ENCODE measurements around the gene PDK4. TPM values are rescaled to one million over a fixed set of nuclear protein-coding genes. Genes with fewer than 3 reads are reported as not detected.

The PDK4 gene
- total and polyA plus RNA-seq, 2 of the 13 experiments (the other 11 are each of a cell fraction or from before 2014, with no cell fraction given) = 0.04 TPM; not detected in 1

- TF ChIP-seq ELK4 (CRISPR knock-in tag; IDR thresholded peaks at IDR 0.05; ENCODE audit: borderline replicate concordance) (no peak), ZNF331 (CRISPR knock-in tag; IDR thresholded peaks at IDR 0.05) (no peak)
Measured at GRCh38 chr7:95593343-95593742, 3.0 kb downstream of the PDK4 start (continued).

- Histone ChIP-seq H3K27ac (ENCODE audit: extremely low read length, insufficient read depth, low read length) (no peak overlapping the region), H4K20me1 (ENCODE audit: insufficient read depth, low read length) (no peaks in the 10 kb centered on the region), H3K9me3 (ENCODE audit: low read length) (no peaks in the 10 kb centered on the region), H3K36me3 (replicated peaks in 1 of 2; ENCODE audit: control insufficient read depth in 1 of 2, insufficient read depth in 2 of 2, low read length in 2 of 2) (no peaks in the 10 kb centered on the region), H2AFZ (ENCODE audit: low read length) (no peak overlapping the region), H3K4me1 (ENCODE audit: insufficient read depth, low read length) (peaks cover 37% of the 10 kb centered on the region), H3K4me2 (ENCODE audit: low read depth, low read length) (no peak overlapping the region), H3K79me2 (ENCODE audit: insufficient read depth, low read length) (no peaks in the 10 kb centered on the region), H3K9ac (ENCODE audit: insufficient read depth, low read depth, low read length) (no peak overlapping the region), H3K27me3 (ENCODE audit: control insufficient read depth in 1 of 2, insufficient read depth in 2 of 2, low read length in 2 of 2) (peaks cover 3 to 23% of the 10 kb centered on the region in 2 experiments; a peak in 3 of 5 replicates), H3K4me3 (replicated peaks in 1 of 3; ENCODE audit: insufficient read depth in 1 of 3, low read depth in 2 of 3, low read length in 3 of 3) (no peak overlapping the region)
- ChIA-PET POLR2A (no interaction called here), CTCF (ENCODE audit: low intra/inter-chr PET ratio, low total read pairs) (no interaction called here)
- FAIRE-seq = no peak
- ATAC-seq = no peak
- no TSS peak for BruUV-seq (replicated peaks)
- intact Hi-C loops (cut with micrococcal nuclease; ENCODE audit: unreplicated experiment) = no loop called here
- in situ Hi-C loops (cut with HindIII; ENCODE audit: extremely low pct_ligation_motif_present, low pct_unique_long_range_greater_than_20kb) = no loop called here
- 37% methylated on average over 5 of the region's 5 CpGs for WGBS (ENCODE audit: low lambda C conversion rate)
- DNase-seq (ENCODE audit: low spot score) = no peak
- no peak for TF ChIP-seq DNMT1 (CRISPR knock-in tag; IDR thresholded peaks at IDR 0.05)
- no peak for TF ChIP-seq KMT2A (CRISPR knock-in tag; IDR thresholded peaks at IDR 0.05)
- TF ChIP-seq ZFYVE20 (CRISPR knock-in tag; IDR thresholded peaks at IDR 0.05; ENCODE audit: borderline replicate concordance, low read depth) = no peak
- TF ChIP-seq GPBP1L1 (CRISPR knock-in tag; IDR thresholded peaks at IDR 0.05) = no peak
- no peak for TF ChIP-seq ATF3 (CRISPR knock-in tag; IDR thresholded peaks at IDR 0.05)
- no peak for TF ChIP-seq ATF4 (CRISPR knock-in tag; IDR thresholded peaks at IDR 0.05)
- TF ChIP-seq RFX3 (CRISPR knock-in tag; IDR thresholded peaks at IDR 0.05) = no peak
- TF ChIP-seq NR2F2 (IDR thresholded peaks at IDR 0.05; ENCODE audit: borderline replicate concordance, low read depth) = no peak
- no peak for TF ChIP-seq KLF16 (CRISPR knock-in tag; IDR thresholded peaks at IDR 0.05)
- TF ChIP-seq MIER2 (CRISPR knock-in tag; IDR thresholded peaks at IDR 0.05) = no peak
- no peak for TF ChIP-seq ZNF292 (CRISPR knock-in tag; IDR thresholded peaks at IDR 0.05; ENCODE audit: borderline replicate concordance, low read depth)
- TF ChIP-seq SAP130 (CRISPR knock-in tag; IDR thresholded peaks at IDR 0.05; ENCODE audit: low read depth) = no peak
- no peak for TF ChIP-seq ZNF337 (CRISPR knock-in tag; IDR thresholded peaks at IDR 0.05; ENCODE audit: borderline replicate concordance, low read depth)
- TF ChIP-seq ZNF746 (CRISPR knock-in tag; IDR thresholded peaks at IDR 0.05) = no peak
- no peak for TF ChIP-seq ZNF782 (CRISPR knock-in tag; IDR thresholded peaks at IDR 0.05; ENCODE audit: borderline replicate concordance)
- TF ChIP-seq ZSCAN21 (CRISPR knock-in tag; IDR thresholded peaks at IDR 0.05; ENCODE audit: borderline replicate concordance) = no peak
- no peak for TF ChIP-seq CREB3 (CRISPR knock-in tag; IDR thresholded peaks at IDR 0.05)
Measured at GRCh38 chr7:95592570-95592969, 3.7 kb downstream of the PDK4 start.
